Esophagus mucosa (tissue), 1 donor: ENCODE measurements around the gene THAP8. TPM values are rescaled to one million over a fixed set of nuclear protein-coding genes. Genes with fewer than 3 reads are reported as not detected.
A peak's percentile ranks its signal among the peaks of the same experiment; 100 is the strongest.
"Not testable (repeated sequence)": the region's sequence is repeated elsewhere in the genome, so short reads cannot be mapped to it uniquely, and the experiment has no call there.

Source experiments
- ATAC-seq: fragments of 200-7000 bp; cut with Tn5 transposase; one replicate; pipeline ENCODE4 v1.9.1; 2020
- total RNA-seq: library from RNA; stranded (reverse); gene quantifications from one replicate; pipeline ENCODE4 v1.2.4, GENCODE V29; 2023
- donor health status: DM: yes; HTN: yes; CAD: no.

THAP8 gene
- total RNA-seq, 1 donor from 2014 or later: 3.0 TPM

- ATAC-seq: not testable (repeated sequence)
Measured at GRCh38 chr19:36068810-36069499, 14.9 kb upstream of the THAP8 start.

GRCh38 chr19:36067681-36068080 lies 13.6 kb upstream of the THAP8 start:
- no peak for ATAC-seq

DNA sequence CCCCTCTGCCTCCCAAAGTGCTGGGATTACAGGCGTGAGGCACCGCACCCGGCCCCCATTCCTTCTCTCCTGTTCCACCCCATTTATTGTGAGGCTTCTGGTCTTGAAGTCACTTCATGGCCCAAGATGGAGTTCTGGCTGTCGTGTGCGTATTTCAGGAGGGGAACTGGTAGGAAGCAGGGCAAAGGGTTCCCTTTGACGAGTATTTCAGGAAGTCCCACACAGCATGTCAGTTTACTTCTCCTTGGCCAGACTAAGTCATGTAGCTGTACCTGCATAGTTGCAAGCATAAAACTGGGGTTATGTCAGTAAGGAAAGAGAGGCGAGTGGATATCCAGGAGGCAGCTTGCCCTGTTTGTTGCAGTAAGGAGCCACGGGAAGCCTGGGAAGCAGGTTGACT lies 10.7 kb upstream of the THAP8 start:
- ATAC-seq: no peak

DNA sequence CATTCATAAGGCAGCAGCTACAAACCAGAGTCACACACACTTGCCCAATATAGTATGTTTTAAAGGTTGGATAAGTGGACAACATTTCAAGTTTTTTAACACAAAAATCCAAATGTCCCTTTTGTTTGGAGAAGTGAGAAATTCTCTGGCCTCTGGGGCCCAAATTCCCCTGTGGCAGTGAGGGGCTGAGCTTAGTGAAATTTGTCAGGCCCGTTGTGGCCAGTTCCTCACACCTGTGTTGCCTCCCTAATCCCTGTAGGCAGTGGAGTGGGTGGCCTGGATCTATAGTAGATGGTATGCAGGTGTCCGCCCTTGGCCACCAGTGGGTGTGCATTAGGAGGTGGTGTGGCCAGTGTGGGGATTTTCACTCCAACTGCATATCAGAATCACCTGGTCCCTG lies 7.3 kb upstream of the THAP8 start:
- no peak for ATAC-seq

GRCh38 chr19:36060430-36060829 lies 6.3 kb upstream of the THAP8 start:
- ATAC-seq: peak; percentile 76

- no peak for ATAC-seq
Measured at GRCh38 chr19:36059180-36059910, 5.3 kb upstream of the THAP8 start.

GRCh38 chr19:36058481-36059179 lies 4.5 kb upstream of the THAP8 start:
- no peak for ATAC-seq

DNA sequence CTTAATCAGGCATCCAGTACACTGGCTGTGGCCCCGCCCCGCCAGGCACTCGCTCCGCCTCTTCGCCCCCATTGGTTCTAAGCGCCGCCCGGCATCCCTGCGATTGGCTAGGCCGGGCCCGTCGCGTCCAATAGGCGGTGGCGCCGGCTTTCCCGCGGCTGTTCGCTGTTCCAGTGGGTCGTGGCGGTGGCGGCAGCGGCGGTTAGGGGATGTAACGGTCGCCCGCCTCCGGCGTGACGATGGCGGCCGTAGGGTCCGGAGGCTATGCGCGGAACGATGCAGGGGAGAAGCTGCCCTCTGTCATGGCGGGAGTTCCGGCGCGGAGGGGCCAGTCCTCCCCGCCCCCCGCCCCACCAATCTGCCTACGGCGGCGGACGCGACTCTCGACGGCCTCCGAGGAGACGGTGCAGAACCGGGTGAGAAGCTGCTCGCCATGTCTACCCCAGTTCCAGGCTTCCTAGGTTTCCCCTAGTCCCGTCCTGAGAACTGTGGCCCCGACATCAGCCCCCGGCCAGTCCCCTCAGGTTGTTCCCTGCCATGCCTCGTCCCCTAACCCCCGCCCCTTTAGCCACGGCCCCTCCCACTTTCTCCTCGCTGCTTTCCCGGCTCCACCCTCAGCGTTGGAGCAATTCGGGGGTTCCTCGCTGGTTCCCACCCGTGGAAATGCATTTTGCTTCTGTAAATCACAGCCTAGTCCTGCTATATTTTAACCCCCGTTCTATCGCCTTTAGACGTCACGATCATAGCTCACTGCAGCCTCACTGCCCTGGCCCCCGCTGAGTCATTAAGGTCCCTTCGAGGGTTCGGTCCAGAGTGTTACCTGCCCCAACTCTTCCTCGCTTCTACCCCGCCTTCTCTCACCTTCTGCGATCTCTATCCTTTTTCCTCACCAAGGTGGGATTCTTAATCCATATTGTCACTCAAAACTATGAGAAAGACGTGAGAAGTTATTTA lies 925 bp upstream of the THAP8 start, which contains the start of gene WDR62:
Gene WDR62 (plus strand): TSS at position 165 of the 954 bp plus-strand sequence. CDS start 75 bp downstream, at position 240.
- ATAC-seq: peak; percentile 84

DNA sequence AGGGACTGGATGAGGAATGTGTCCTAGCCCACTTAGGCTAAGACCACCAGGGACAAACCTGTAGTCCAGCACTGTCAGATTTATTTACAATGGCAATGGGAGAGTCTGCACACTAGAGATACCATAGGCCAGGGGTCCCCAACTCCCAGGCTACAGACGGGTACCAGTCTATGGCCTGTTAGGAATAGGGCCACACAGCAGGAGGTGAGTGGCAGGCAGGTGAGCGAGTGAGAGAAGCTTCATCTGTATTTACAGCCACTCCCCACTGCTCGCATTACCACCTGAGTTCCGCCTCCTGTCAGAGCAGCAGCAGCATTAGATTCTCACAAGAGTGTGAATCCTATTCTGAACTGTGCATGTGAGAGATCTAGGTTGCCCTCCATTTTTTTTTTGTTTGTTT lies 2.4 kb downstream of the THAP8 start:
- no peak for ATAC-seq

GRCh38 chr19:36051236-36051635 lies 2.8 kb downstream of the THAP8 start:
- ATAC-seq: no peak

DNA sequence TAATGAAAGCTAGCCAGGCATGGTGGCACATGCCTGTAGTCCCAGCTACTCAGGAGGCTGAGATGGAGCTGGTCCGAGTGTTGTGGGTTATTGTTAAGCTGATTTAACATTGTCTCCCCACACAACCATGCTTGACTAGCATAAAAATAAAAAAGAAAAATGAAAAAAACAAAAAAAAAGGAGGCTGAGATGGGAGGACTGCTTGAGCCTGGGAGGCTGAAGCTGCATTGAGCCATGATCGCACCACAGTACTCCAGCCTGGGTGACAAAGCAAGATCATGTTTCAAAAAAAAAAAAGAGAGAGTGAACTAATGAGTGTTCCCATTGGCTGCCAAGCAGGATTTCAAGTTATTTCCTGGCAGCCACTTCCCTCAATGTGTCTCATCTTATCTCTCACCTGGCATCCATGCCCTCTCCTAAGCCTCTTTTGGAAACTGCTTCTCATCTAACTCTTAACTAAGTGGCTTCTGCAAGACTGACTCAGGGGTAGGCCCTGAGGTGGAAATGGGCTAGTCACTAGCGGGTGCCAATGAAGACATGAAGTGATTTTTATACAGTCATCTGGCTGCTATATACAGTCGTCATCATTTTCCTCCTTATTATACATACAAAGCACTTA lies 4.9 kb downstream of the THAP8 start:
- peak; percentile 60 for ATAC-seq

GRCh38 chr19:36047835-36048234 lies 6.2 kb downstream of the THAP8 start:
- ATAC-seq: no peak

DNA sequence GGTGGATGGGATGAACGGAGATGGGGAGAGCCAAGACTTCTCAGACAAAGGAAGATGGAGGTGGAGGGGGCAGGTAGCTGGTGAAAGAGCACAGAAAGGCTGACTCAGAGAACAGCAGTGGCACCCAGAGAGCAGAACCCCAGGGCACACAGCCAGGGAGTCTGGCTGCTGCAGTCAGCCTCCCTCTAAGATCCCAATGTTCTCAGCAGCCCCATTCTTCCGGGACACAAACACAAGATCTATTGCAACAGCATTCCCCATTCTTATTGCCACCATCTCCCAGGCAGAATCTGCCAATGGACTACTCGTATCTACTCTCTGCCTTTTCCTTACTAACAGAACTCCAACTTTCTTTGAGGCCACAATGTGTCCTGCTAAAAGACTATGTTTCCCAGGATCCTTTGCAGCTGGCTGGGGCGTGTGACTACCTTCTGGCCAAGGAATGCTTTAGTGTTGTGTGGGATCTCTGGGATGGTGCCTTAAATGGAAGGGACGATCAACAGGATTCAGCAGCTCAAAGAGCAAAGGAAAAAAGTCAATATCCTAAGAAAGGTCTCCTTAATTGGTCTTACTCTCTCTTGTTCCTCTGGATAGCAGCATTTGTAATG lies 7.5 kb downstream of the THAP8 start:
- ATAC-seq: no peak

DNA sequence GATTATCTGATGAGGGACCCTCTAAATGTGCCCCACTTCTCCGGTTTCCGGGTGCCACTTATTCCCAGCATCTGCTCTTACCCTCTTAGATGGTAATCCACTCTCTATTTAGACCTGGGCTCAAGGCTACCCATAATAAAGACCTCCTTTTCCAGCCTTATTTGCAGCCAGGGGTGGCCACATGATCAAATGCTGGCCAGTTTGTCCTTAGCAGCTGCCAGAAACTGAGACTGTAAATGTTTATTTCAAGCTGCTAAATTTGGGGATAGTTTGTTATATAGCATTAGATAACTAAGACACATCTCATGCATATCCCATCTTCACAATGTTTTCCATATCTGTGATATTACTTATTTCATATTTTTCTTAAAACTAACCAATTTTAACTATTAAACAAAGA lies 10.1 kb downstream of the THAP8 start:
- ATAC-seq: no peak

DNA sequence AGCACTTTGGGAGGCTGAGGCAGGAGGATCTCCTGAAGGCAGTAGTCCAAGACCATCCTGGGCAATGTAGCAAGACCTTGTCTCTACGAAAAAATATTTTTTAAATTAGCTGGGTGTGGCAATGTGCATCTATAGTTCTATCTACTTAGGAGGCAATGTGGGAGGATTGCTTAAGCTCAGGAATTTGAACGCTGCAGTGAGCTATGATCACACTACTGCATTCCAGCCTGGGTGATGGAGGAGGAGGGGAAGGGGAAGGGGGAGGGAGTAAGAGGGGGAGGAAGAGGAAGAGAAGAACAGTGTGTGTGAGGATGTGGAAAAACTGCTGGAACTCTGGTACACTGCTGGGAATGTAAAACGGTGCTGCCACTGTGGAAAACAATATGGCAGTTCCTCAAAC lies 12.3 kb downstream of the THAP8 start:
- ATAC-seq: no peak

DNA sequence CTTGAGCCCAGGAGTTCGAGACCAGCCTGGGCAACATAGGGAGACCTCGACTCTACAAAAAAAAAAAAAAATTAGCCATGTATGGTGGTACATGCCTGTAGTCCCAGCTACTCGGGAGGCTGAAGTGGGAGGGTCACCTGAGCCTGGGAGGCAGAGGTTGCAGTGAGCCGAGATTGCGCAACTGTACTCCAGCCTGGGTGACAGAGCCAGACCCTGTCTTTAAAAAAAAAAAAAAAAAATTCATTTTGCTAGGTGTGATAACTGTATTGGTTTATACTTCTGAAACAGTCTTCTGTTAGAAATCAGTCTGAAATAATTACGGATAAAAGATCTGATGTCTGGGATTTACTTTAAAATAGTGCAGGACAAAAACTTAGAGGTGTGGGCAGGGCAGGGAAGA lies 13.0 kb downstream of the THAP8 start:
- ATAC-seq: not testable (repeated sequence)

DNA sequence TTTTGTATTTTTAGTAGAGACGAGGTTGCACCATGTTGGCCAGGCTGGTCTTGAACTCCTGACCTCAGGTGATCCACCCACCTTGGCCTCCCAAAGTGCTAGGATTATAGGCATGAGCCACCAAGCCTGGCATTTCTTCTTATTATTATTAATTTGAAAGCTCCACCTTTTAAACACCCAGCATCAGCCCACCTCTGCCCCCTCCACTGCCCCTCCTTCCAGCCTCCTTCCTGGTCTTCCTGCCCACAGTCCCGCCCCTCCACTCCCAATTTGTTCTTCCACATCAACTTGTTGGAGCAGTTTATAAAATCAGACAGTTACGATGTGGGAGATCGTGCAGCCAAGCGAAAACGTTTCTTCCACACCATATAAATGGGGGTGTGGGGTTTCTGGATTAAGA lies 13.6 kb downstream of the THAP8 start:
- ATAC-seq: no peak

DNA sequence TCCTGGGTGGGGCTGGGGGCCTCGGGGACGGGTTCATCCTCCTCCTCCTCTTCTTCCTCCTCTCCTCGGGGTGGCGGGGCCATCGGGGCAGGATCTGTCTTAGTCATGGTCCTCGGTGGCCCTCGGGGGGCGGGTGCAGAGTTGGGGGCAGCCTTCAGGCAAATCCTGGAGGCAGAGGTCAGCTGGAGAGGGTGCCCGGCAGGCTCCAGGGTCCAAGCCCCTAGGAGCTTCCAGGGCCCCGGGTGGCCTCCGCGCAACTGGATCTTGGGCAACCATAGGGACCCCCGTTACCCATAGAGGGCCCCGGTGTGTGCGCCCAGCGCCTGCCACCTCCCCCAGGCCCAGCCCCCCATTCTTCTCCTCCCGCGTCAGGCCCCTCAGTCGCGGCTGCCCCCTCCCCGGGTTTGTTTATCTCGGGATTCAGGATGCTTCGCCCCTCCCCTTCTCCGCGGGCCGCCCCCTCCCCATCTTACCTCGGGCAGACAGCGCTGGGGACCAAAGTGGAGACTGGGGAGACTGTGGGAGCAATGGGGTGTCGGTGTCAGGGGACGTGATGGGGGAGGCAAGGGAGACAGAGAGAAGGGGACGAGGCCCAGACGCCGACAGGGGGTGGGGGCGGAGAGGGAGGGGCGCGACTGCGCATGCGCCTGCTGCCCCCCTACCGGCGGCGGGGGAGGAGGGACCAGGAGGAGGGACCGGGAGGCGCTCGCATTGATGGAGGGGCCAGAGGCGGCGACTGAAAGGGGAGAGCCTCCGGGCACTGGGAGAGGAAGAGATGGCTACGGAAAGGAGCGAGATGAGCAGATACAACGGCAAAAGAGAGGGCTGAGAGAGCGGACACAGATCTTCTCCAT lies 21.6 kb downstream of the THAP8 start, which contains the start of gene CLIP3:
Gene CLIP3 (minus strand): TSS at position 623 of the 854 bp plus-strand sequence. CDS start 516 bp downstream, at position 107.
- ATAC-seq: peak; percentile 7

- no peak for ATAC-seq
Measured at GRCh38 chr19:36031308-36031707, 22.8 kb downstream of the THAP8 start.
